ENCODE data around the gene BRAF. TPM values are rescaled to one million over a fixed set of nuclear protein-coding genes. Genes with fewer than 3 reads are reported as not detected.
"Not testable (repeated sequence)": the region's sequence is repeated elsewhere in the genome, so short reads cannot be mapped to it uniquely, and the experiment has no call there.

BRAF gene
- total and polyA plus RNA-seq, 8 donors, result 5.2 to 21.7 (median 16.3) TPM

DNA sequence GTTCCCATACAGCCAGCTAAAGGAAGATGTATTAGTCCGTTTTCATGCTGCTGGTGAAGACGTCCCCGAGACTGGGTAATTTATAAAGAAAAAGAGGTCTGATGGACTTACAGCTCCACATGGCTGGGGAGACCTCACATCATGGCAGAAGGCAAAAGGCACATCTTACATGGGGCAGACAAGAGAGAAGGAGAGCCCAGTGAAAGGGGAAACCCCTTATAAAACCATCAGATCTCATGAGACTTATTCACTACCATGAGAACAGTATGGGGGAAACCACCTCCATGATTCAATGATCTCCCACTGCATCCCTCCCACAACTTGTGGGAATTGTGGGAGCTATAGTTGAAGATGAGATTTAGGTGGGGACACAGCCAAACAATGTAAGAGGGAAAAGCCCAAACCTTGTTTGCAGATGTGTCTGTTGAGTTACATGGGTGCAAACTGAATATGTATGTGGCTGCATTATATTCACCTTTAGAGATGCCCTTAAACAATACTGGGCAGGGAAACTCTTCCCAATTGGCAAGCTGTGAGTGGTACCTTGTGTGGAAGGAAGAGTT lies 13.1 kb upstream of the BRAF start:
- Histone ChIP-seq H3K36me3 (no peaks in the 10 kb centered on the region), H3K27me3 (no peaks in the 10 kb centered on the region), H3K27ac (no peak overlapping the region), H3K4me3 (no peak overlapping the region), H3K4me1 (no peaks in the 10 kb centered on the region), H3K9me3 (no peaks in the 10 kb centered on the region)
- TF ChIP-seq, protein P1, sequence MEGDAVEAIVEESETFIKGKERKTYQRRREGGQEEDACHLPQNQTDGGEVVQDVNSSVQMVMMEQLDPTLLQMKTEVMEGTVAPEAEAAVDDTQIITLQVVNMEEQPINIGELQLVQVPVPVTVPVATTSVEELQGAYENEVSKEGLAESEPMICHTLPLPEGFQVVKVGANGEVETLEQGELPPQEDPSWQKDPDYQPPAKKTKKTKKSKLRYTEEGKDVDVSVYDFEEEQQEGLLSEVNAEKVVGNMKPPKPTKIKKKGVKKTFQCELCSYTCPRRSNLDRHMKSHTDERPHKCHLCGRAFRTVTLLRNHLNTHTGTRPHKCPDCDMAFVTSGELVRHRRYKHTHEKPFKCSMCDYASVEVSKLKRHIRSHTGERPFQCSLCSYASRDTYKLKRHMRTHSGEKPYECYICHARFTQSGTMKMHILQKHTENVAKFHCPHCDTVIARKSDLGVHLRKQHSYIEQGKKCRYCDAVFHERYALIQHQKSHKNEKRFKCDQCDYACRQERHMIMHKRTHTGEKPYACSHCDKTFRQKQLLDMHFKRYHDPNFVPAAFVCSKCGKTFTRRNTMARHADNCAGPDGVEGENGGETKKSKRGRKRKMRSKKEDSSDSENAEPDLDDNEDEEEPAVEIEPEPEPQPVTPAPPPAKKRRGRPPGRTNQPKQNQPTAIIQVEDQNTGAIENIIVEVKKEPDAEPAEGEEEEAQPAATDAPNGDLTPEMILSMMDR (IDR thresholded peaks at IDR 0.05), result no peak
- no peak for ATAC-seq
- no peak for DNase-seq
- intact Hi-C loops (cut with DNase I), result no loop called here
- no peak for FAIRE-seq
- 66 to 84% methylated on average over 3 of the region's 3 CpGs for WGBS, 2 donors

DNA sequence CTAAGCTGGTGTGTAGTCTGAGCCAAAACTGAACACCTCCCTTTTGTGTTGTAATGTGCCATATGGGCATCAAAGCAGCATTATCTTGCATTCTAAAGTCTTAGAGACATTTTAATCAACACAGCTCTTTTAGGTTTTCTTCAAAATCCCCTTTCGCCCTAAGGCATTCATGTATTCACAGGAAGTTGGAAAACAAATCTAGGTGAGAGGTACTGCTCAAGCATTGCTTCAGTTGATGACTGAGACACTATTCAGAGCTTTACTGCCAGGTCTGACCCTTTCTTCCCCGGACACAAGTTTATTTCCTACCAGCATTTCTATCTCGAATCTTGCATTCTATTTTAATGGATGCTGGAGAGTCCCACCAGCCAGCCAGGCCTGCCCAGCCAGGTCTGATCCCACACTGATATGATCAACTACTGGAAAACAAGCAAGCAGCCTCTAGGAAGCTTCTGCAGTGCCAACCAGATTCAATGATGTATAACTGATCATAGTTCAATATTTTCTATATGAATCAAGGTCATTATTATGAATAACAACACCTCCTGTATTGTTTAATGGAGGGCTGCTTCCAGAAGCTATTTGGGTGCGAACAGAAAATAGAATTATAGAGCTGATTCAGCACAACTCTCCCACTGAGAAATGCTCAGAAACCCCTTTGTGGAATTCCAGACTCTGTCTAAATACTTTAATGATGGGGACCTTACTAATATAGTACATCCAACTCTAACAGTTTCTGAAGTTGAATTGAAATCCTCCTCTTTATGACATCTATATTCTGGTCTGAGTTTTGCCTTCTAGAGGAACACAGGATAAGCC lies 4.0 kb upstream of the BRAF start:
- Histone ChIP-seq H3K4me3 (no peak overlapping the region), H3K36me3 (no peaks in the 10 kb centered on the region), H3K9me3 (no peaks in the 10 kb centered on the region), H3K4me1 (peaks cover 0 to 5% (median 0%) of the 10 kb centered on the region in 3 donors), H3K27ac (no peak overlapping the region), H3K27me3 (no peaks in the 10 kb centered on the region)
- FAIRE-seq (no peak), ATAC-seq (no peak), DNase-seq (no peak)
- intact Hi-C loops (cut with DNase I), result no loop called here
- WGBS, 2 donors, result 75 to 81% methylated on average over 4 of the region's 4 CpGs
- TF ChIP-seq, protein P1 (IDR thresholded peaks at IDR 0.05), result no peak

DNA sequence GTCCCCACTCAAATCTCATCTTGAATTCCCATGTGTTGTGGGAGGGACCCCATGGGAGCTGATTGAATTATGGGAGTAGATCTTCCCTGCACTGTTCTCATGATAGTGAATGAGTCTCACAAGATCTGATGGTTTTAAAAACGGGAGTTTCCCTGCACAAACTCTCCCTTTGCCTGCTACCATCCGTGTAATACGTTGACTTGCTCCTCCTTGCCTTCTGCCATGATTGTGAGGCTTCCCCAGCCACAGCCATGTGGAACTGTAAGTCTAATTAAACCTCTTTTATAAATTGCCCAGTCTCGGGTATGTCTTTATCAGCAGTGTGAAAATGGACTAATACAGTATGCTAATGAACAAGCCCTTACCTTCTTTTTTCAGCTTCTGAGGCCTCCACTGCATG lies 3.2 kb upstream of the BRAF start:
- H3K36me3 ChIP-seq; H3K9me3 ChIP-seq; intact Hi-C loops (cut with DNase I); DNase-seq; H3K4me3 ChIP-seq; H3K27ac ChIP-seq; H3K4me1 ChIP-seq; ATAC-seq; H3K27me3 ChIP-seq; FAIRE-seq: not testable (repeated sequence)
- 67 to 68% methylated on average over 4 of the region's 4 CpGs for WGBS, 2 donors

DNA sequence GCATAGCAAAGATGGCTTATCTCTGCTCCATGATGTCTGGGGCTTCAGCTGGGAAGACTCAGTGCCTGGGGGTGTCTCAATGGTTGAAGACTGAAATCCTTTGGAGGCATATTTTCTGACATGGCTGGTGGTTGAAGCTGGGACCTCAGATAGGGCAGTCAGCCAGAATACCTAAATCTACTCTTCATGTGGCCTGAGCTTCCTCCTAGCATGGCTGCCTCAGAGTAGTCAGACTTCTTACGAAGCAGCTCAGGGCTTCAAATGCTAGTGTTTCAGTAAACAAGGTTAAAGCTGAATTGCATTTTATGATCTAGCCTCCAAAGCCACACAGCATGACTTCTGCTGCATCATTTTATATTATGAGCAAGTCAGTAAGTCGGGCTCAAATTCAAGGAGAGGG lies 2.6 kb upstream of the BRAF start:
- H3K4me3 ChIP-seq, result no peak overlapping the region
- no peak overlapping the region for H3K27ac ChIP-seq
- no peaks in the 10 kb centered on the region for H3K27me3 ChIP-seq
- intact Hi-C loops (cut with DNase I), result no loop called here
- WGBS, 2 donors, result 93% methylated on average over 2 of the region's 2 CpGs
- no peaks in the 10 kb centered on the region for H3K36me3 ChIP-seq
- TF ChIP-seq, protein P1 (IDR thresholded peaks at IDR 0.05), result no peak
- ATAC-seq, result no peak
- DNase-seq, result no peak
- no peak for FAIRE-seq
- no peaks in the 10 kb centered on the region for H3K9me3 ChIP-seq
- H3K4me1 ChIP-seq, result peaks cover 5 to 12% (median 7%) of the 10 kb centered on the region in 3 donors

DNA sequence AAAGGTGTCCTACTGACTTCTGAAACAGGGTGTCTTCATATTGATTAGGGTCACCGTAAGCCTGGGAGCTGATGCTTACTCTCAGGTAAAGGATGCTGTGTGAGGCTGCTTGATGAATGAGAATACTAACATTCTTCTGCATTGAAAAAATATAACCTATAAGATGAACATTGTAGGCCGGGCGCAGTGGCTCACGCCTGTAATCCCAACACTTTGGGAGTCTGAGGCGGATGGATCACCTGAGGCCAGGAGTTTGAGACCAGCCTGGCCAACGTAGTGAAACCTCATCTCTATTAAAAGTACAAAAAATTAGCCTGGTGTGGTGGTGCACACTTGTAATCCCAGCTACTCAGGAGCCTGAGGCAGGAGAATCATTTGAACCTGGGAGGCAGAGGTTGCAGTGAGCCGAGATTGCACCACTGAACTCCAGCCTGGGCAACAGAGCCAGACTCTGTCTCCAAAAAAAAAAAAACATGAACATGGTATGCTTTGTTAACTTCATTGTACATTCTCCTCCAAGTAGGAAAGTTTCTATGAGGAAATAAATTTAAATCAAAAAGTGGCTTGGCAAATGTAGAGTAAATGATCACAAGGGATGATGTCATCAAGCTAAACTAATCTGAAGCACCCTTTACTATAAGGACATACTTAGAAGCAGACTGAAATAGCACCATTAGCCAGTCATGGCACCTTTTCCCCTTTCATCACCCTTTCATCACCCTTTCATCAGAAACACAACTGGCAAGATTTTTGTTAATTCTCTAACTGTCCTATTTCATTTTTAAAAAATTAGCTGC lies 1.5 kb upstream of the BRAF start:
- Histone ChIP-seq H3K9me3 (no peaks in the 10 kb centered on the region), H3K27ac (no peak overlapping the region), H3K4me3 (no peak overlapping the region), H3K36me3 (no peaks in the 10 kb centered on the region), H3K4me1 (peaks cover 11 to 23% (median 18%) of the 10 kb centered on the region in 3 donors), H3K27me3 (no peaks in the 10 kb centered on the region)
- ATAC-seq (no peak), DNase-seq (no peak), FAIRE-seq (no peak)
- TF ChIP-seq, protein P1 (IDR thresholded peaks at IDR 0.05), result no peak
- 93 to 94% methylated on average over 7 of the region's 7 CpGs for WGBS, 2 donors
- intact Hi-C loops (cut with DNase I), result no loop called here

Data from pancreas (tissue), 10 donors.